ENCODE data around the gene CFAP100. TPM values are rescaled to one million over a fixed set of nuclear protein-coding genes. Genes with fewer than 3 reads are reported as not detected.

The CFAP100 gene
- total and polyA plus RNA-seq, 9 of the 15 experiments (the other 6 are each of a cell fraction or from before 2014, with no cell fraction given) = not detected

- TF ChIP-seq HES1 (IDR thresholded peaks at IDR 0.05; ENCODE audit: low read depth) = no peak
Observed at GRCh38 chr3:126413693-126414080, 19.0 kb downstream of the CFAP100 start (continued).

- Histone ChIP-seq H3K4me2 (ENCODE audit: insufficient read depth, low read length) (no peak overlapping the region), H3K4me3 (no peak overlapping the region), H3K27me3 (ENCODE audit: control insufficient read depth in 2 of 2, insufficient read depth in 2 of 2, low read length in 2 of 2) (peaks cover 3 to 40% of the 10 kb centered on the region in 2 experiments; a peak in 3 of 5 replicates), H3K36me3 (ENCODE audit: control insufficient read depth, insufficient read depth, low read length) (no peaks in the 10 kb centered on the region), H3K9me3 (replicated peaks; ENCODE audit: control insufficient read depth, insufficient read depth, low read depth, low read length) (no peaks in the 10 kb centered on the region), H3K9me1 (ENCODE audit: control insufficient read depth, insufficient read depth, low read length) (no peaks in the 10 kb centered on the region), H4K20me1 (replicated peaks; ENCODE audit: control insufficient read depth, insufficient read depth, low read length) (no peaks in the 10 kb centered on the region), H3K27ac (ENCODE audit: extremely low read depth, low read depth, low read length) (no peak overlapping the region), H3K79me2 (ENCODE audit: control insufficient read depth, insufficient read depth, low read length) (no peaks in the 10 kb centered on the region), H3K4me1 (replicated peaks in 1 of 2; ENCODE audit: control insufficient read depth in 2 of 2, insufficient read depth in 2 of 2, low read length in 2 of 2) (peaks cover 0 to 6% of the 10 kb centered on the region in 2 experiments; a peak in 1 of 5 replicates), H3K9ac (ENCODE audit: insufficient read depth in 1 of 2, low read depth in 2 of 2, low read length in 2 of 2) (no peak overlapping the region), H2AFZ (ENCODE audit: low read depth, low read length) (no peak overlapping the region)
- POLR2A ChIA-PET = interaction anchor here (0.7 kb wide), 1 partner anchor 105 kb away, joined by 4 read pairs; no protein-coding TSS in a partner anchor
- TF ChIP-seq DEAF1 (CRISPR knock-in tag; IDR thresholded peaks at IDR 0.05) = no peak
- TF ChIP-seq CTCF (IDR thresholded peaks at IDR 0.05 in 2 of 3, conservative IDR thresholded peaks at IDR 0.05 in 1 of 3; ENCODE audit: insufficient read depth in 2 of 3, low read depth in 1 of 3, low read length in 3 of 3) = 0 out of 6 replicates have a peak, but pooled peaks of 1 of the 3 experiments have one; percentile 4
- intact Hi-C loops (cut with micrococcal nuclease) (no loop called here), in situ Hi-C loops (cut with MboI) (no loop called here)
- ATAC-seq = no peak
- no peak for FAIRE-seq
- CTCF ChIA-PET (ENCODE audit: low intra/inter-chr PET ratio) = no interaction called here
- WGBS (ENCODE audit: insufficient coverage, low coverage, missing lambda C conversion rate) = 0% methylated on average over 4 of the region's 11 CpGs
- no TSS peak for BruUV-seq (replicated peaks)
- DNase-seq (ENCODE audit: extremely low read depth in 1 of 4, low spot score in 3 of 4) = no peak
Observed at GRCh38 chr3:126414406-126414805, 19.7 kb downstream of the CFAP100 start.

Data from K562 (cell line).